ENCODE results near the gene NEU3.

DNA sequence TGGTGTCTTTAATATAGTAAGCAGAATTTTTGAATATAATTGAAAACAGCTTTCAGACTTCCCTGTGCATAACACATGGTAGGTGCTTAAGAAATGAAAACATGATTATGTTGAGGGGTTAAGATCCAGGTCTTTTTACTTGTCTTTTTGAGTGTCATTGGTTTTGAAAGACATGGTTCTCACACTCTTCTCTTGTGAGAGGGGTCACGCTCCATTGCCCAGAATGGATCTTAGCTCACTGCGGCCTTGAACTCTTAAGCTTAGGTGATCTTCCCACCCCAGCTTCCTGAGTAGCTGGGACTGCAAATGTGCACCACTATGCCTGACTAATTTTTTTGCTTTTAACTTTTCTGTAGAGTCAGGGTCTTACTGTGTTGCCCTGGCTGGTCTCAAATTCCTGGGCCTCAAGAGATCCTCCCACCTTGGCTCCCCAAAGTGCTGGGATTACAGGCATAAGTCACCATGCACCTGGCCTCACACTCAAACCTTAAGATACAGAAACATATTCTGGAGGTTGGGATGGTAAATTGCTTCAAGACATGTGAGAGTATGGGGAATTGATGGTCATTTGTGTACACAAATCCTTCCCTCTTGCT, 38.3 kb upstream of the NEU3 start:
- TF ChIP-seq, protein P1, sequence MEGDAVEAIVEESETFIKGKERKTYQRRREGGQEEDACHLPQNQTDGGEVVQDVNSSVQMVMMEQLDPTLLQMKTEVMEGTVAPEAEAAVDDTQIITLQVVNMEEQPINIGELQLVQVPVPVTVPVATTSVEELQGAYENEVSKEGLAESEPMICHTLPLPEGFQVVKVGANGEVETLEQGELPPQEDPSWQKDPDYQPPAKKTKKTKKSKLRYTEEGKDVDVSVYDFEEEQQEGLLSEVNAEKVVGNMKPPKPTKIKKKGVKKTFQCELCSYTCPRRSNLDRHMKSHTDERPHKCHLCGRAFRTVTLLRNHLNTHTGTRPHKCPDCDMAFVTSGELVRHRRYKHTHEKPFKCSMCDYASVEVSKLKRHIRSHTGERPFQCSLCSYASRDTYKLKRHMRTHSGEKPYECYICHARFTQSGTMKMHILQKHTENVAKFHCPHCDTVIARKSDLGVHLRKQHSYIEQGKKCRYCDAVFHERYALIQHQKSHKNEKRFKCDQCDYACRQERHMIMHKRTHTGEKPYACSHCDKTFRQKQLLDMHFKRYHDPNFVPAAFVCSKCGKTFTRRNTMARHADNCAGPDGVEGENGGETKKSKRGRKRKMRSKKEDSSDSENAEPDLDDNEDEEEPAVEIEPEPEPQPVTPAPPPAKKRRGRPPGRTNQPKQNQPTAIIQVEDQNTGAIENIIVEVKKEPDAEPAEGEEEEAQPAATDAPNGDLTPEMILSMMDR (IDR thresholded peaks at IDR 0.05), result no peak
- TF ChIP-seq EP300 (IDR thresholded peaks at IDR 0.05; ENCODE audit: low read depth) (no peak), POLR2AphosphoS5 (IDR thresholded peaks at IDR 0.05) (no peak), POLR2A (IDR thresholded peaks at IDR 0.05) (no peak)

Measured in transverse colon (tissue), 4 donors.